Measurements from ENCODE around the gene PRR15L.
A peak's percentile ranks its signal among the peaks of the same experiment; 100 is the strongest.

PRR15L gene

GRCh38 chr17:48001197-48001596 lies 43.5 kb upstream of the PRR15L start:
- H3K4me3 ChIP-seq (ENCODE audit: insufficient read length, low read depth): no peak overlapping the region
- H3K4me1 ChIP-seq (ENCODE audit: insufficient read depth, insufficient read length): peaks cover 31% of the 10 kb centered on the region
- H3K27me3 ChIP-seq (ENCODE audit: insufficient read depth, insufficient read length): no peaks in the 10 kb centered on the region
- H3K9ac ChIP-seq (ENCODE audit: insufficient read length, low read depth): no peak overlapping the region
- TF ChIP-seq SUZ12 (IDR thresholded peaks at IDR 0.05; ENCODE audit: extremely low read depth, insufficient read depth, insufficient read length) (no peak), ZNF274 (IDR thresholded peaks at IDR 0.05; ENCODE audit: low read depth, low read length) (no peak), YY1 (IDR thresholded peaks at IDR 0.05; ENCODE audit: insufficient read depth, insufficient read length) (no peak)
- H3K36me3 ChIP-seq (ENCODE audit: insufficient read depth, insufficient read length, low read length): no peaks in the 10 kb centered on the region
- H3K9me3 ChIP-seq (ENCODE audit: insufficient read depth, low read length): no peaks in the 10 kb centered on the region
- no peak for DNase-seq (ENCODE audit: low read depth, low spot score)

DNA sequence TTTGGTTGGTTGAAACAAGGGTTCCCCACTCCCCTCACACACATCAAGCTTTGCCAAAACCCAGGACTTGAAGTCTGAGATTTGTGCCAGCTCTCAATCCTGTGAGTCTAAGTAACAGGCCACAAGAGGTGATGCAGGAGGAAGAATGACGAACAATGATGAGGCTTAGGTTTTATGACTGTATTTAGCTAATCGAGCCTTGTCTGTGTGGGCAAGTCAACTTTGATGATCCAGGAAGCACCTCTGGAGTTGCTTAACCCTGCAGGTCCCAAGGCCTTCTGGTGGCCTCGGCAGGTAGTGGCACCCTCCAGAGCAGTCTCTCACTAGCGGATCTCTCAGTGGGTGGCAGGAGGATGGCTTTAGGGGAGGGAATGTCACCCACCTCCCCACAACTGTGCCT lies 41.9 kb upstream of the PRR15L start:
- Histone ChIP-seq H3K4me3 (ENCODE audit: insufficient read length, low read depth) (no peak overlapping the region), H3K4me1 (ENCODE audit: insufficient read depth, insufficient read length) (peaks cover 42% of the 10 kb centered on the region), H3K27me3 (ENCODE audit: insufficient read depth, insufficient read length) (no peaks in the 10 kb centered on the region), H3K36me3 (ENCODE audit: insufficient read depth, insufficient read length, low read length) (no peaks in the 10 kb centered on the region), H3K9me3 (ENCODE audit: insufficient read depth, low read length) (no peaks in the 10 kb centered on the region), H3K9ac (ENCODE audit: insufficient read length, low read depth) (no peak overlapping the region)
- no peak for DNase-seq (ENCODE audit: low read depth, low spot score)
- TF ChIP-seq ZNF274 (IDR thresholded peaks at IDR 0.05; ENCODE audit: low read depth, low read length) (no peak), YY1 (IDR thresholded peaks at IDR 0.05; ENCODE audit: insufficient read depth, insufficient read length) (no peak), SUZ12 (IDR thresholded peaks at IDR 0.05; ENCODE audit: extremely low read depth, insufficient read depth, insufficient read length) (no peak)

DNA sequence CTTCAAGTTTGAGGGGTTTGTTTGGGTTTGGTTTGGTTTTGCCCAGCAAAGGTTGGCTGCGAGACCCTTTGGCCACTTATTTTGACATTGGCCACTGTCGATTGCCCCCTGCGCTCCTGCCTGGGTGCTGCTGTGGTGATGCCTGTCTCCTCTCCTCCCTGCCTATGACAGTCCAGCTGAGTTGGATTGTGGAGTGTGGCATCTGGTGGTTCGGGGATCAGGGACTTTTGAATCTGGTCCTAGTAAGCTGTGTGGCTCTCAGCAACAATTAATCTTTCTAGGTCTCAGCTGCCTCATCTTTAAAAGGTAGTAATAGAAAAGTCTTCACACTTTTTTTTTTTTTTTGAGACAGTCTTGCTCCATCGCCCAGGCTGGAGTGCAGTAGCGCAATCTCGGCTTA lies 40.4 kb upstream of the PRR15L start:
- Histone ChIP-seq H3K36me3 (ENCODE audit: insufficient read depth, insufficient read length, low read length) (no peaks in the 10 kb centered on the region), H3K9me3 (ENCODE audit: insufficient read depth, low read length) (no peaks in the 10 kb centered on the region), H3K4me3 (ENCODE audit: insufficient read length, low read depth) (no peak overlapping the region), H3K9ac (ENCODE audit: insufficient read length, low read depth) (no peak overlapping the region), H3K27me3 (ENCODE audit: insufficient read depth, insufficient read length) (no peaks in the 10 kb centered on the region), H3K4me1 (ENCODE audit: insufficient read depth, insufficient read length) (peaks cover 34% of the 10 kb centered on the region)
- no peak for TF ChIP-seq YY1 (IDR thresholded peaks at IDR 0.05; ENCODE audit: insufficient read depth, insufficient read length)
- DNase-seq (ENCODE audit: low read depth, low spot score): no peak

- Histone ChIP-seq H3K4me3 (ENCODE audit: insufficient read length, low read depth) (no peak overlapping the region), H3K4me1 (ENCODE audit: insufficient read depth, insufficient read length) (peaks cover 31% of the 10 kb centered on the region), H3K9me3 (ENCODE audit: insufficient read depth, low read length) (no peaks in the 10 kb centered on the region), H3K36me3 (ENCODE audit: insufficient read depth, insufficient read length, low read length) (no peaks in the 10 kb centered on the region), H3K9ac (ENCODE audit: insufficient read length, low read depth) (no peak overlapping the region), H3K27me3 (ENCODE audit: insufficient read depth, insufficient read length) (no peaks in the 10 kb centered on the region)
- TF ChIP-seq SUZ12 (IDR thresholded peaks at IDR 0.05; ENCODE audit: extremely low read depth, insufficient read depth, insufficient read length) (no peak), YY1 (IDR thresholded peaks at IDR 0.05; ENCODE audit: insufficient read depth, insufficient read length) (no peak), ZNF274 (IDR thresholded peaks at IDR 0.05; ENCODE audit: low read depth, low read length) (no peak)
- DNase-seq (ENCODE audit: low read depth, low spot score): no peak
These were observed 39.9 kb upstream of the PRR15L start for GRCh38 chr17:47997586-47997985.

GRCh38 chr17:47996201-47996600 lies 38.5 kb upstream of the PRR15L start:
- Histone ChIP-seq H3K36me3 (ENCODE audit: insufficient read depth, insufficient read length, low read length) (no peaks in the 10 kb centered on the region), H3K9me3 (ENCODE audit: insufficient read depth, low read length) (no peaks in the 10 kb centered on the region), H3K4me3 (ENCODE audit: insufficient read length, low read depth) (no peak overlapping the region), H3K9ac (ENCODE audit: insufficient read length, low read depth) (no peak overlapping the region), H3K27me3 (ENCODE audit: insufficient read depth, insufficient read length) (no peaks in the 10 kb centered on the region), H3K4me1 (ENCODE audit: insufficient read depth, insufficient read length) (peaks cover 31% of the 10 kb centered on the region)
- DNase-seq (ENCODE audit: low read depth, low spot score): no peak
- no peak for TF ChIP-seq SUZ12 (IDR thresholded peaks at IDR 0.05; ENCODE audit: extremely low read depth, insufficient read depth, insufficient read length)
- no peak for TF ChIP-seq ZNF274 (IDR thresholded peaks at IDR 0.05; ENCODE audit: low read depth, low read length)
- TF ChIP-seq YY1 (IDR thresholded peaks at IDR 0.05; ENCODE audit: insufficient read depth, insufficient read length): no peak

DNA sequence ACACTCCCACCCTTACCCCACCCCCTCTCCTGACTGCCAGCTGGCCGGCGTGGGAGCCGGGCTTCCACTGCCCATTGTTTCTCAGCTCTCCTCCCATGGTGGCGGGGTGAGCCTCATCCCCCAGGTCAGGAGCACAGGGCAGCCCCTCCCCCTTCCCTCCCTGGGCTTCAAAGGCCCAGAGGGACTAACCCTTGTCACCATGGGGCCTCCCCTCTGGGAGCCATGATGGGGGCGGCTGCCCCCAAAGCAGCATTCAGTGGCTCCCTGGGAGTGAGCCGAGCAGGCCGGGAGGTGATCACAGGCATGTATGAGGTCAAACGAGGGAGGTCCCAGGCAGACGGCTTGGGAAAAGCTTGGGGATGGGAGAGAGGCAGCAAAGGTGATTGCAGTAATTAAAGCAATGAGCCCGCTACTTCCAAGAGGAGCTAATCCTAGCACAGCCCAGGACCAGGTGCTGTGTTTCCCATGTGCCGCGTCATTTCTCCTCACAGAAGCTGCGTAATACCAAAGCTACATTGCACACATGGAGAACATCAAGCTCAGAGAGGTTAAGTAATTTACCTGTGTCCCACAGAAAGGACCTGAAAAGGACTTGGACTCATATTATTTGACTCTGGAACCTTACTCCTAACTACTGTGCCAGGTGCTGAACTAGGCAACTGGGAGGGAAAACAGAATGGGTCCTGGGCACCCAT lies 37.7 kb upstream of the PRR15L start:
- Histone ChIP-seq H3K4me3 (ENCODE audit: insufficient read length, low read depth) (no peak overlapping the region), H3K9ac (ENCODE audit: insufficient read length, low read depth) (peak overlapping the region; percentile 51), H3K4me1 (ENCODE audit: insufficient read depth, insufficient read length) (peaks cover 36% of the 10 kb centered on the region), H3K36me3 (ENCODE audit: insufficient read depth, insufficient read length, low read length) (no peaks in the 10 kb centered on the region), H3K27me3 (ENCODE audit: insufficient read depth, insufficient read length) (no peaks in the 10 kb centered on the region), H3K9me3 (ENCODE audit: insufficient read depth, low read length) (no peaks in the 10 kb centered on the region)
- TF ChIP-seq SUZ12 (IDR thresholded peaks at IDR 0.05; ENCODE audit: extremely low read depth, insufficient read depth, insufficient read length): no peak
- peak; percentile 45 for TF ChIP-seq YY1 (IDR thresholded peaks at IDR 0.05; ENCODE audit: insufficient read depth, insufficient read length)
- TF ChIP-seq ZNF274 (IDR thresholded peaks at IDR 0.05; ENCODE audit: low read depth, low read length): no peak
- DNase-seq (ENCODE audit: low read depth, low spot score): no peak

DNA sequence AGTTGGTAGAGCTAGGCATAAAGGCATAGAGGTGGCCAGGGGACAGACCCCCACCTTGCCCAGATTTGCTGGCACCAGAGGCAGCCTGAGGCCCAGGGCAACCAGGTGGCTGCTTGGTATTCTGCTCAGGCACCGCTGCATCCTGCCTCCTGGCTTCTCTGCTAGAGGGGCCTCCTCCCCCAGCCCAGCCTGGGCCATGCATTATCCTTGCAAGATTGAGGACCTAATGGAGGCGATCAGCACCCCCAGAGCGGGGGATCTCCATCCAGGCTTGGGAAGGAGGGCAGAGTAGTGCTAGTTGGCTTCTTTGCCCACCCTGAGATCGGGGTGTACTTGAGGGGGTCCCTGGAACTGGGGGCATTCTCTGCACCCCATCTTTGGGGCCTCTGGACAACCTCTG lies 37.0 kb upstream of the PRR15L start:
- Histone ChIP-seq H3K9ac (ENCODE audit: insufficient read length, low read depth) (peak overlapping the region; percentile 59), H3K36me3 (ENCODE audit: insufficient read depth, insufficient read length, low read length) (no peaks in the 10 kb centered on the region), H3K9me3 (ENCODE audit: insufficient read depth, low read length) (no peaks in the 10 kb centered on the region), H3K4me1 (ENCODE audit: insufficient read depth, insufficient read length) (peaks cover 33% of the 10 kb centered on the region), H3K4me3 (ENCODE audit: insufficient read length, low read depth) (no peak overlapping the region), H3K27me3 (ENCODE audit: insufficient read depth, insufficient read length) (no peaks in the 10 kb centered on the region)
- no peak for DNase-seq (ENCODE audit: low read depth, low spot score)
- TF ChIP-seq YY1 (IDR thresholded peaks at IDR 0.05; ENCODE audit: insufficient read depth, insufficient read length) (no peak), SUZ12 (IDR thresholded peaks at IDR 0.05; ENCODE audit: extremely low read depth, insufficient read depth, insufficient read length) (no peak), ZNF274 (IDR thresholded peaks at IDR 0.05; ENCODE audit: low read depth, low read length) (no peak)
